ENCODE measurements around the gene F11R. TPM values are rescaled to one million over a fixed set of nuclear protein-coding genes. Genes with fewer than 3 reads are reported as not detected.

Gene F11R
- total and polyA plus RNA-seq, 2 donors (not counting 1 experiment from before 2014, with no cell fraction given), result 16.4 to 17.3 TPM

DNA sequence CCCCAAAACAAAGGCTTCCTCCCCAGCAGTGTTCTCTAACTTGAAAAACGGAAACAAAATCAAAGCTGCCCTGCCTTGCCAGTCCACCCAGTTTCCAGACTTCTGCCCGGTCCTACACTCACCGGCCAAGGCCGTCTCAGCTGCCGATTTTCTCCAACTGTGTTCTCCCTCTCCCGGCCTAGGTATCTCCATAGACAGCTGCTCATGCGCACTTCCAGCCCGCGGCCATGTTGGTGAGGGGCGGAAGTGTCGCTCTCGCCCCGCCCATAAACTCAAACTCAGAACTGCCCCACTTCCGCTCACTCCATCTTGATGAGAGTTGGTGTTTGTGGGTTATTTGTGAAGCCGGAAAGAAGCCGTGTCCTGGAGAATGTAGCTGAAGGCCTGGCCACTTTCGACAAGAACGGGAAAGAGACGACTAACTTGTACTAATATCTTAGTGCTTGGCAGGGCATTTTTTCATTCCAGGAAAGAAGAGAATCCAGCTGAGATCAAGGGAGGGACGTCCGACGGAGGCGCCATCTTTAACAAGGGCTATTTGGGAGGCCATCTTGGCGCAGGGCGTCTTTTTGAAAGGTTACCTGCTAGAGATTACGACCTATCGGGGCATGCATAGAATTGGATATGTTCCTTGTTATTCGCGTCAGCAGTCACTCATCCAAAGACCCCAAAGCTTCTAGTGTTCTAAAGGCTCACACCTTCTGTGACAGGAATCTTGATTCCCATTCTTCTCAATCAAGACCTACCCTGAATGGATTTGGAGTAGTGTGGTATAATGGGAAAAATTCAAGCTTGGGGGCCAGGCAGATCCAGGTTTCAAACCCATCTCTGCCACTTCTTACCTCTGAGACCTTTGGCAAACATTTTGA lies 25.0 kb upstream of the F11R start, which contains the start of gene USF1:
USF1 (minus strand) TSS at position 242 of the 869 bp plus-strand sequence. CDS start 2,702 bp downstream, outside the sequence.
- TF ChIP-seq, protein P1, sequence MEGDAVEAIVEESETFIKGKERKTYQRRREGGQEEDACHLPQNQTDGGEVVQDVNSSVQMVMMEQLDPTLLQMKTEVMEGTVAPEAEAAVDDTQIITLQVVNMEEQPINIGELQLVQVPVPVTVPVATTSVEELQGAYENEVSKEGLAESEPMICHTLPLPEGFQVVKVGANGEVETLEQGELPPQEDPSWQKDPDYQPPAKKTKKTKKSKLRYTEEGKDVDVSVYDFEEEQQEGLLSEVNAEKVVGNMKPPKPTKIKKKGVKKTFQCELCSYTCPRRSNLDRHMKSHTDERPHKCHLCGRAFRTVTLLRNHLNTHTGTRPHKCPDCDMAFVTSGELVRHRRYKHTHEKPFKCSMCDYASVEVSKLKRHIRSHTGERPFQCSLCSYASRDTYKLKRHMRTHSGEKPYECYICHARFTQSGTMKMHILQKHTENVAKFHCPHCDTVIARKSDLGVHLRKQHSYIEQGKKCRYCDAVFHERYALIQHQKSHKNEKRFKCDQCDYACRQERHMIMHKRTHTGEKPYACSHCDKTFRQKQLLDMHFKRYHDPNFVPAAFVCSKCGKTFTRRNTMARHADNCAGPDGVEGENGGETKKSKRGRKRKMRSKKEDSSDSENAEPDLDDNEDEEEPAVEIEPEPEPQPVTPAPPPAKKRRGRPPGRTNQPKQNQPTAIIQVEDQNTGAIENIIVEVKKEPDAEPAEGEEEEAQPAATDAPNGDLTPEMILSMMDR (IDR thresholded peaks at IDR 0.05), result no peak
- TF ChIP-seq EZH2 (IDR thresholded peaks at IDR 0.05; ENCODE audit: borderline replicate concordance, insufficient read depth, low read depth, low read length, poor library complexity, severe bottlenecking), result no peak
- Histone ChIP-seq H3K9ac (ENCODE audit: low read length) (peak within 1 kb of the TSS; percentile 95), H3K4me3 (ENCODE audit: control extremely low read depth in 1 of 5, extremely low read depth in 1 of 5, insufficient read depth in 1 of 5, low read depth in 2 of 5, low read length in 4 of 5) (peak within 1 kb of the TSS; percentile 67 to 100 (median 95)), H3K79me2 (ENCODE audit: control insufficient read depth, insufficient read depth, low read length) (peaks cover 43% of the 10 kb centered on the region), H3K9me3 (ENCODE audit: control extremely low read depth in 1 of 3, control insufficient read depth in 2 of 3, insufficient read depth in 1 of 3, low read length in 2 of 3) (no peaks in the 10 kb centered on the region), H3K36me3 (replicated peaks in 1 of 2; ENCODE audit: control extremely low read depth in 1 of 2, control insufficient read depth in 1 of 2, extremely low read depth in 1 of 2, insufficient read depth in 2 of 2, low read length in 1 of 2) (peaks cover 4 to 62% of the 10 kb centered on the region in 2 experiments), H4K20me1 (ENCODE audit: control insufficient read depth, insufficient read depth, low read length, poor library complexity, severe bottlenecking) (peaks cover under 1% of the 10 kb centered on the region), H3K27me3 (replicated peaks in 1 of 4; ENCODE audit: control extremely low read depth in 1 of 4, control insufficient read depth in 3 of 4, insufficient read depth in 4 of 4, low read length in 3 of 4) (no peaks in the 10 kb centered on the region), H2AFZ (ENCODE audit: insufficient read depth, low read depth, low read length, poor library complexity, severe bottlenecking) (peak within 1 kb of the TSS; percentile 70), H3K27ac (ENCODE audit: low read length in 2 of 2) (peak within 1 kb of the TSS; percentile 99), H3K4me2 (replicated peaks; ENCODE audit: low read depth, low read length, poor library complexity, severe bottlenecking) (peak within 1 kb of the TSS; percentile 92), H3K4me1 (ENCODE audit: control insufficient read depth in 2 of 2, insufficient read depth in 2 of 2, low read length in 2 of 2) (peaks cover 43 to 67% of the 10 kb centered on the region in 2 donors)
- H3K4me3 Mint-ChIP-seq, result peak within 1 kb of the TSS; percentile 99
- intact Hi-C loops (cut with micrococcal nuclease), result loop anchor here (1.0 to 10.0 kb wide), 12 partner anchors 8 to 1121 kb away; partner anchors contain the start of genes COPA, DEDD, F11R and KLHDC9
- ChIA-PET CTCF (interaction anchor here (0.8 to 10.4 kb wide), 17 partner anchors 9 to 374 kb away, joined by 3 to 127 read pairs (median 5); partner anchors contain the start of genes ARHGAP30, DEDD, F11R and KLHDC9), POLR2A (interaction anchor here (0.6 to 5.1 kb wide), 17 partner anchors 8 to 341 kb away, joined by 3 to 108 read pairs (median 5); partner anchors contain the start of genes ARHGAP30, DEDD, F11R and PPOX)
- no peaks in the 10 kb centered on the region for H3K27me3 Mint-ChIP-seq
- ATAC-seq (ENCODE audit: low read depth), result peak; percentile 67
- peak within 1 kb of the TSS; percentile 100 for H3K27ac Mint-ChIP-seq
- peaks cover 67% of the 10 kb centered on the region for H3K4me1 Mint-ChIP-seq
- H3K9me3 Mint-ChIP-seq (ENCODE audit: insufficient read depth), result no peaks in the 10 kb centered on the region
- under 1% methylated on average over 13 of the region's 29 CpGs for WGBS (ENCODE audit: insufficient coverage)
- peak; percentile 98 for DNase-seq
